Measurements from ENCODE around the gene ASTN2. TPM values are rescaled to one million over a fixed set of nuclear protein-coding genes. Genes with fewer than 3 reads are reported as not detected.

The ASTN2 gene
- total and polyA plus RNA-seq, 10 donors = 0.87 to 6.1 (median 3.7) TPM

- DNase-seq = no peak
- intact Hi-C loops (cut with DNase I; ENCODE audit: low total_unique reads) = no loop called here
- Histone ChIP-seq H3K9me3 (peaks cover 0 to 67% (median 41%) of the 10 kb centered on the region in 8 donors), H3K36me3 (no peaks in the 10 kb centered on the region), H3K4me3 (no peak overlapping the region), H3K27ac (no peak overlapping the region), H3K4me1 (no peaks in the 10 kb centered on the region), H3K27me3 (replicated peaks in 1 of 7) (no peaks in the 10 kb centered on the region)
- TF ChIP-seq CTCF (IDR thresholded peaks at IDR 0.05 in 8 of 11, conservative IDR thresholded peaks at IDR 0.05 in 3 of 11) = no peak
- TF ChIP-seq POLR2A (IDR thresholded peaks at IDR 0.05) = no peak
- no peak for TF ChIP-seq POLR2AphosphoS5 (IDR thresholded peaks at IDR 0.05)
- WGBS, 5 donors = 44 to 61% (median 52%) methylated on average over 1 of the region's 1 CpG
Observed at GRCh38 chr9:116516456-116516855, 898.4 kb downstream of the ASTN2 start.

DNA sequence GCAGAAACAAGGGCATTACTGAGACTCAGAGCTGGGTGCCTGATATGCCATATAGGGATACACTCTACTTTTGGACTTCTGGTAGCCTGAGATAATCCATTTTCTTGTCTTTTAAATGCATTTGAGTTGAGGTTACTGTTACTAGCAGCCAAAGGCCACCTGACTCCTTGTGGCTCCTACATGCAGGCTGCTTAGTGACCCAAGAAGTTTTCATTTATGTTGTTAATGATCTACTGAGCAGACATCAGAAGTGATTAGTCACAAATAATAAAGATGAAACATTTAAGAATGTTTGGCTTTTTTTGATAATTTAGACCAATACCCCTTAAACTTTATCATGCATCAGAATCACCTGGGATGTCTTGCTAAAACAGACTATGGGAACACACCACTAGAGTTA, 899.3 kb downstream of the ASTN2 start:
- no peaks in the 10 kb centered on the region for H3K36me3 ChIP-seq
- TF ChIP-seq POLR2AphosphoS5 (IDR thresholded peaks at IDR 0.05) (no peak), POLR2A (IDR thresholded peaks at IDR 0.05) (no peak), CTCF (IDR thresholded peaks at IDR 0.05 in 8 of 11, conservative IDR thresholded peaks at IDR 0.05 in 3 of 11) (no peak)
- no peak for DNase-seq
- H3K4me1 ChIP-seq = no peaks in the 10 kb centered on the region
- peaks cover 0 to 58% (median 33%) of the 10 kb centered on the region in 8 donors for H3K9me3 ChIP-seq
- no peaks in the 10 kb centered on the region for H3K27me3 ChIP-seq (replicated peaks in 1 of 7)
- no peak overlapping the region for H3K27ac ChIP-seq
- intact Hi-C loops (cut with DNase I; ENCODE audit: low total_unique reads) = no loop called here
- no peak overlapping the region for H3K4me3 ChIP-seq

GRCh38 chr9:116506685-116507084, 908.2 kb downstream of the ASTN2 start:
- WGBS, 5 donors = 85 to 92% (median 87%) methylated on average over 4 of the region's 4 CpGs
- intact Hi-C loops (cut with DNase I; ENCODE audit: low total_unique reads) = no loop called here
- Histone ChIP-seq H3K4me3 (no peak overlapping the region), H3K9me3 (peaks cover 0 to 17% (median 2%) of the 10 kb centered on the region in 8 donors), H3K36me3 (no peaks in the 10 kb centered on the region), H3K4me1 (peaks cover 0 to 6% (median 0%) of the 10 kb centered on the region in 6 donors), H3K27ac (no peak overlapping the region), H3K27me3 (replicated peaks in 1 of 7) (no peaks in the 10 kb centered on the region)
- TF ChIP-seq CTCF (IDR thresholded peaks at IDR 0.05 in 8 of 11, conservative IDR thresholded peaks at IDR 0.05 in 3 of 11) = no peak
- TF ChIP-seq POLR2AphosphoS5 (IDR thresholded peaks at IDR 0.05) = no peak
- no peak for TF ChIP-seq POLR2A (IDR thresholded peaks at IDR 0.05)
- no peak for DNase-seq

GRCh38 chr9:116504893-116505480, 909.9 kb downstream of the ASTN2 start:
- 79 to 90% (median 80%) methylated on average over 5 of the region's 5 CpGs for WGBS, 5 donors
- no peak overlapping the region for H3K4me3 ChIP-seq
- H3K27me3 ChIP-seq (replicated peaks in 1 of 7) = no peaks in the 10 kb centered on the region
- intact Hi-C loops (cut with DNase I; ENCODE audit: low total_unique reads) = no loop called here
- no peak for DNase-seq
- TF ChIP-seq POLR2AphosphoS5 (IDR thresholded peaks at IDR 0.05) = no peak
- TF ChIP-seq CTCF (IDR thresholded peaks at IDR 0.05 in 8 of 11, conservative IDR thresholded peaks at IDR 0.05 in 3 of 11) = no peak
- TF ChIP-seq POLR2A (IDR thresholded peaks at IDR 0.05) = no peak
- H3K4me1 ChIP-seq = peaks cover 0 to 6% (median 0%) of the 10 kb centered on the region in 6 donors
- no peak overlapping the region for H3K27ac ChIP-seq
- H3K36me3 ChIP-seq = no peaks in the 10 kb centered on the region
- H3K9me3 ChIP-seq = peaks cover 0 to 12% (median 0%) of the 10 kb centered on the region in 8 donors

All from spleen (tissue), 11 donors.